Keratinocyte (primary cell): ENCODE data around the gene USP34. TPM values are rescaled to one million over a fixed set of nuclear protein-coding genes. Genes with fewer than 3 reads are reported as not detected.

Experiments used
- DNase-seq: peaks from one replicate; pipeline ENCODE4 v3.0.0-alpha.2; 2011; ENCODE audit warnings: low read depth, missing footprints, low spot score
- FAIRE-seq: peaks from 2 replicates; lab custom pipeline; 2011; peaks lifted over from hg19 to GRCh38; lab: Jason Lieb, UNC
- H2AFZ ChIP-seq: 2 replicates; pipeline ENCODE4 v1.6.0; 2012; ENCODE audit warnings: low read length, control low read depth, inconsistent platforms; ENCODE audit not compliant: control insufficient read depth
- H3K27ac ChIP-seq: 2 replicates; pipeline ENCODE4 v1.5.1; 2011; ENCODE audit warnings: low read length; ENCODE audit not compliant: control insufficient read depth, insufficient read depth
- H3K27me3 ChIP-seq: 3 replicates; pipeline ENCODE4 v1.6.0; 2011; ENCODE audit warnings: low read length; ENCODE audit not compliant: control insufficient read depth, insufficient read depth; ENCODE audit errors: extremely low read depth
- H3K36me3 ChIP-seq, 2 experiments: 2 replicates in 1 of 2; 3 replicates in 1 of 2; pipeline ENCODE4 v1.5.1; 2011; ENCODE audit warnings: low read length in 2 of 2, mild to moderate bottlenecking in 1 of 2; ENCODE audit not compliant: control insufficient read depth in 2 of 2, insufficient read depth in 2 of 2; ENCODE audit errors: extremely low read depth in 1 of 2
- H3K4me1 ChIP-seq: 3 replicates; pipeline ENCODE4 v1.5.1; 2011; ENCODE audit warnings: low read length; ENCODE audit not compliant: control insufficient read depth, insufficient read depth; ENCODE audit errors: extremely low read depth
- H3K4me2 ChIP-seq: 3 replicates; pipeline ENCODE4 v1.6.0; 2011; ENCODE audit warnings: low read depth, low read length; ENCODE audit not compliant: control insufficient read depth, insufficient read depth; ENCODE audit errors: extremely low read depth
- H3K4me3 ChIP-seq, 3 experiments: fragments of 200-600 bp in 1 of 3; sonication (generic) in 1 of 3; 2 replicates in 2 of 3; 3 replicates in 1 of 3; pipeline ENCODE4 v1.5.1; 2011 to 2016; ENCODE audit warnings: low read length in 3 of 3, mild to moderate bottlenecking in 3 of 3, control low read depth in 2 of 3, inconsistent platforms in 1 of 3, low read depth in 1 of 3, mixed read lengths in 1 of 3, mixed run types in 1 of 3, moderate library complexity in 1 of 3; ENCODE audit not compliant: control insufficient read depth in 2 of 3, insufficient read depth in 2 of 3; ENCODE audit errors: extremely low read depth in 1 of 3
- H3K79me2 ChIP-seq: 2 replicates; pipeline ENCODE4 v1.6.0; 2012; ENCODE audit warnings: low read length; ENCODE audit not compliant: control insufficient read depth, insufficient read depth
- H3K9ac ChIP-seq: 3 replicates; pipeline ENCODE4 v1.6.0; 2011; ENCODE audit warnings: low read length; ENCODE audit not compliant: control insufficient read depth, insufficient read depth; ENCODE audit errors: extremely low read depth
- H3K9me1 ChIP-seq: 3 replicates; pipeline ENCODE4 v1.6.0; 2011; ENCODE audit warnings: low read length; ENCODE audit not compliant: control insufficient read depth, insufficient read depth; ENCODE audit errors: extremely low read depth
- H3K9me3 ChIP-seq: 2 replicates; pipeline ENCODE4 v1.5.1; 2012; ENCODE audit warnings: low read depth, low read length; ENCODE audit not compliant: control insufficient read depth
- H4K20me1 ChIP-seq: 3 replicates; pipeline ENCODE4 v1.6.0; 2011; ENCODE audit warnings: low read length; ENCODE audit not compliant: control insufficient read depth, insufficient read depth; ENCODE audit errors: extremely low read depth
- EZH2 ChIP-seq: IDR thresholded peaks from one replicate; pipeline ENCODE4 v1.6.1; 2012; ENCODE audit warnings: inconsistent platforms, mild to moderate bottlenecking, low read length, moderate library complexity
- dilution Hi-C: fragments of 300-500 bp; cut with MboI; formaldehyde crosslinking; loops from one replicate; pipeline ENCODE4 v1.7.0; 2020; ENCODE audit warnings: low sequenced_read_pairs; ENCODE audit not compliant: extremely low pct_ligation_motif_present
- polyA plus RNA-seq, 5 experiments: library from polyadenylated mRNA; depleted of rRNA in 3 of 5; stranded (reverse) in 3 of 5; stranded (forward) in 1 of 5; unstranded in 1 of 5; fragments of >200 nt; gene quantifications; 1 replicate in 1 of 5; 2 replicates in 3 of 5; 3 replicates in 1 of 5; pipeline versions ENCODE4 v1.2.1 to v1.2.3, GENCODE V29; 2011 to 2012; ENCODE audit warnings: missing spikeins in 2 of 5, low read depth in 1 of 5, low replicate concordance in 1 of 5
- TF ChIP-seq, protein P1 (sequence below), 3 experiments: IDR thresholded peaks in 1 of 3; conservative IDR thresholded peaks in 1 of 3; optimal IDR thresholded peaks in 1 of 3; 2 replicates in 2 of 3; 3 replicates in 1 of 3; pipeline versions ENCODE3 to v1.5.1; 2011; ENCODE audit warnings: low read length in 3 of 3, mild to moderate bottlenecking in 3 of 3, moderate library complexity in 2 of 3, control low read depth in 1 of 3, inconsistent platforms in 1 of 3; ENCODE audit not compliant: insufficient read depth in 2 of 3; ENCODE audit errors: extremely low read depth in 1 of 3

Gene USP34
- polyA plus RNA-seq, 1 donor (not counting 4 experiments of a cell fraction or from before 2014, with no cell fraction given) = 54.7 TPM

DNA sequence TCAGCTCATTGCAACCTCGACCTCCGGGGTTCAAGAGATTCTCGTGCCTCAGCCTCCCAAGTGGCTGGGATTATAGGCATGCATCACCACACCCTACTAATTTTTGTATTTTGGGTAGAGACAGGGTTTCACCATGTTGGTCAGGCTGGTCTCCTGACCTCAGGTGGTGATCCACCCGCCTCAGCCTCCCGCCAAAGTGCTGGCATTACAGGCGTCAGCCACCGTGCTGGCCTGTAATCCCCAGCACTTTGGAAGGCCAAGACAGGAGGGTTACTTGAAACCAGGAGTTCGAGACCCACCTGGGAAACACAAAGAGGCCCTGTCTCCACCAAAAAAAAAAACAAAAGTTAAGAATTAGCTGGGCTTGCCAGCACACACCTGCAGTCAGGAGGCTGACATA is 18.5 kb downstream of the USP34 start:
- Histone ChIP-seq H3K27ac (no peak overlapping the region), H3K4me1 (no peaks in the 10 kb centered on the region), H3K36me3 (peaks cover 0 to under 1% of the 10 kb centered on the region in 2 experiments), H3K27me3 (no peaks in the 10 kb centered on the region), H3K4me2 (no peak overlapping the region), H4K20me1 (peaks cover 7% of the 10 kb centered on the region), H3K9me1 (no peaks in the 10 kb centered on the region), H3K4me3 (no peak overlapping the region), H3K9me3 (no peaks in the 10 kb centered on the region), H3K79me2 (peaks cover 94% of the 10 kb centered on the region), H3K9ac (no peak overlapping the region), H2AFZ (no peak overlapping the region)
- DNase-seq = no peak
- no peak for TF ChIP-seq EZH2
- TF ChIP-seq, protein P1, sequence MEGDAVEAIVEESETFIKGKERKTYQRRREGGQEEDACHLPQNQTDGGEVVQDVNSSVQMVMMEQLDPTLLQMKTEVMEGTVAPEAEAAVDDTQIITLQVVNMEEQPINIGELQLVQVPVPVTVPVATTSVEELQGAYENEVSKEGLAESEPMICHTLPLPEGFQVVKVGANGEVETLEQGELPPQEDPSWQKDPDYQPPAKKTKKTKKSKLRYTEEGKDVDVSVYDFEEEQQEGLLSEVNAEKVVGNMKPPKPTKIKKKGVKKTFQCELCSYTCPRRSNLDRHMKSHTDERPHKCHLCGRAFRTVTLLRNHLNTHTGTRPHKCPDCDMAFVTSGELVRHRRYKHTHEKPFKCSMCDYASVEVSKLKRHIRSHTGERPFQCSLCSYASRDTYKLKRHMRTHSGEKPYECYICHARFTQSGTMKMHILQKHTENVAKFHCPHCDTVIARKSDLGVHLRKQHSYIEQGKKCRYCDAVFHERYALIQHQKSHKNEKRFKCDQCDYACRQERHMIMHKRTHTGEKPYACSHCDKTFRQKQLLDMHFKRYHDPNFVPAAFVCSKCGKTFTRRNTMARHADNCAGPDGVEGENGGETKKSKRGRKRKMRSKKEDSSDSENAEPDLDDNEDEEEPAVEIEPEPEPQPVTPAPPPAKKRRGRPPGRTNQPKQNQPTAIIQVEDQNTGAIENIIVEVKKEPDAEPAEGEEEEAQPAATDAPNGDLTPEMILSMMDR (optimal IDR thresholded peaks at IDR 0.05 in 1 of 3, IDR thresholded peaks at IDR 0.05 in 1 of 3, conservative IDR thresholded peaks at IDR 0.05 in 1 of 3; ENCODE audit: extremely low read depth in 1 of 3, insufficient read depth in 2 of 3, low read length in 3 of 3) = no peak
- dilution Hi-C loops = no loop called here
- FAIRE-seq = no peak

DNA sequence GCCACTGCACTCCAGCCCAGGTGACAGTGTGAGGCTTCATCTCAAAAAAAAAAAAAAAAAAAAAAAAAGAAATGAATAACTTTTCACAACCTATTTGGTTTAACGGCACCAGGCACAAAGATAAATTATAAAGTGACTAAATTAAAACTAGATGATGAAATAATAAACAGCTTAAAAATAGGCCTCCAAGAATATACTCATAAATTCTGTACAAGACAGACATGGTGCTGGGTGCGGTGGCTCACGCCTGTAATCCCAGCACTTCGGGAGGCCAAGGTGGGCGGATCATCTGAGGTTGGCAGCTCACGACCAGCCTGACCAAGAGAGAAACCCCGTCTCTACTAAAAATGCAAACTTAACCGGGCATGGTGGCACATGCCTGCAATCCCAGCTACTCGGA is 19.7 kb downstream of the USP34 start:
- H3K36me3 ChIP-seq = no peaks in the 10 kb centered on the region
- no peak for FAIRE-seq
- H3K27ac ChIP-seq = no peak overlapping the region
- no peak overlapping the region for H3K9ac ChIP-seq
- no peak for DNase-seq
- TF ChIP-seq, protein P1 (optimal IDR thresholded peaks at IDR 0.05 in 1 of 3, IDR thresholded peaks at IDR 0.05 in 1 of 3, conservative IDR thresholded peaks at IDR 0.05 in 1 of 3; ENCODE audit: extremely low read depth in 1 of 3, insufficient read depth in 2 of 3, low read length in 3 of 3) = no peak
- TF ChIP-seq EZH2 = no peak
- no peaks in the 10 kb centered on the region for H3K27me3 ChIP-seq
- H3K4me2 ChIP-seq = no peak overlapping the region
- peaks cover 7% of the 10 kb centered on the region for H4K20me1 ChIP-seq
- dilution Hi-C loops = no loop called here
- H3K4me1 ChIP-seq = no peaks in the 10 kb centered on the region
- no peak overlapping the region for H3K4me3 ChIP-seq
- no peaks in the 10 kb centered on the region for H3K9me3 ChIP-seq
- no peaks in the 10 kb centered on the region for H3K9me1 ChIP-seq
- H3K79me2 ChIP-seq = peaks cover 94% of the 10 kb centered on the region
- H2AFZ ChIP-seq = no peak overlapping the region
